Heart right ventricle (tissue), 16 donors: Measurements from ENCODE around the gene TNFAIP2. TPM values are rescaled to one million over a fixed set of nuclear protein-coding genes. Genes with fewer than 3 reads are reported as not detected.

ENCODE experiments used
- ATAC-seq, 8 donors: fragments of 200-7000 bp; cut with Tn5 transposase; one replicate each; pipeline ENCODE4 v1.9.1; 2020; ENCODE audit warnings: mild to moderate bottlenecking in 8 of 8, moderate library complexity in 8 of 8, moderate number of reproducible peaks in 1 of 8
- DNase-seq, 2 donors: peaks; one replicate each; pipeline ENCODE4 v3.0.0-alpha.2; 2020
- H3K27ac ChIP-seq, 10 donors: fragments of 200-600 bp; sonication (generic) in 2 of 10; one replicate each; pipeline versions ENCODE4 v1.5.0 to v1.8.0; 2020 to 2022; ENCODE audit warnings: mild to moderate bottlenecking in 3 of 10
- H3K27me3 ChIP-seq, 7 donors: fragments of 200-600 bp; one replicate each; pipeline ENCODE4 v1.8.0; 2021 to 2022; ENCODE audit warnings: mild to moderate bottlenecking in 2 of 7
- H3K36me3 ChIP-seq, 9 donors: fragments of 200-600 bp; sonication (generic) in 1 of 9; one replicate each; pipeline versions ENCODE4 v1.5.0 to v1.8.0; 2020 to 2022; ENCODE audit warnings: mild to moderate bottlenecking in 2 of 9
- H3K4me1 ChIP-seq, 9 donors: fragments of 200-600 bp; sonication (generic) in 1 of 9; one replicate each; pipeline versions ENCODE4 v1.5.0 to v1.8.0; 2020 to 2022; ENCODE audit warnings: mild to moderate bottlenecking in 4 of 9
- H3K4me3 ChIP-seq, 10 donors: fragments of 200-600 bp; sonication (generic) in 2 of 10; one replicate each; pipeline versions ENCODE4 v1.5.0 to v1.8.0; 2020 to 2022; ENCODE audit warnings: mild to moderate bottlenecking in 7 of 10, moderate library complexity in 2 of 10
- H3K9me3 ChIP-seq, 11 donors: fragments of 200-600 bp in 10 of 11; sonication (generic) in 2 of 11; one replicate each; pipeline versions ENCODE4 v1.5.0 to v1.8.0; 2013 to 2022; ENCODE audit warnings: mild to moderate bottlenecking in 2 of 11, control low read depth in 1 of 11, moderate library complexity in 1 of 11
- CTCF ChIP-seq, 9 donors: fragments of 200-600 bp; sonication (generic) in 2 of 9; IDR thresholded peaks; one replicate each; pipeline versions ENCODE4 v1.5.0 to v1.8.0; 2021 to 2022; ENCODE audit warnings: antibody characterized with exemption in 9 of 9, mild to moderate bottlenecking in 5 of 9, moderate library complexity in 1 of 9
- WGBS, 2 donors: extraction: QIAGEN DNeasy Blood & Tissue Kit; methylation state at CpG; one replicate each; pipeline ENCODE4 v1.1.7; 2013; ENCODE audit warnings: inconsistent platforms in 1 of 2; 5-methylcytosine and 5-hydroxymethylcytosine counted together
- intact Hi-C, 10 donors: fragments of 100-400 bp; cut with DNase I; formaldehyde crosslinking; loops; one replicate each; pipeline versions ENCODE4 v1.11.1 to v1.14.2; 2022
- polyA plus RNA-seq, 2 donors: library from polyadenylated mRNA; stranded (reverse); fragments of 200-250 nt; gene quantifications; one replicate each; pipeline ENCODE4 v1.2.3, GENCODE V29; 2013
- total RNA-seq, 10 donors: library from RNA; stranded (reverse); fragmentation: NEBNext Ultra II Directional in 3 of 10; extraction: Animal tissue kit (Norgen Biotek cat#: 25700) in 3 of 10; gene quantifications; one replicate each; pipeline versions ENCODE4 v1.2.1 to v1.2.4, GENCODE V29; 2021 to 2023
- donor health status: Arrhythmogenic right ventricular cardiomyopathy.
- donor health status: ischemic (EF 13 %, LVEDD 7.1; RV severe dilation, severe dysfunction).
- donor health status: healthy with polysubstance abuse.
- donor health status: DM: no; HTN: yes; CAD: no.
- donor health status: DM: no; HTN: no; CAD: no.
- donor health status: ischemic (EF 25% LVEDD 6.9; RV normal size, moderate dysfunction).
- donor health status: ischemic (EF 25% LVEDD 5.7; RV mildly dilated, moderate dysfunction).
- donor health status: healthy.
- donor health status: DM: yes; HTN: yes; CAD: no.
- donor health status: Ischemic cardiomyopathy.
- donor health status: ischemic (EF 35%, LVEDD 5.7; RV mildly dilated, moderate dysfunction).
- donor health status: nonischemic (EF 11% LVEDD 7.7; RV severe dilation, severe dysfunction).
- donor health status: DM: yes; HTN: yes; CAD: no.
- donor health status: PGD.
- donor health status: ischemic (EF 29% LVEDD 5.4; RV normal size, mild dysfunction).
- donor health status: nonischemic (EF 23%, LVEDD 6.1; RV moderate dilation, normal function).

TNFAIP2 gene
- total and polyA plus RNA-seq, 12 donors = 21.8 to 138 (median 42.0) TPM

- peaks cover 0 to 22% (median 11%) of the 10 kb centered on the region in 9 donors for H3K4me1 ChIP-seq
- no peaks in the 10 kb centered on the region for H3K36me3 ChIP-seq
- no peak overlapping the region for H3K4me3 ChIP-seq
- no peaks in the 10 kb centered on the region for H3K9me3 ChIP-seq
- H3K27me3 ChIP-seq = peaks cover 0 to 41% (median 27%) of the 10 kb centered on the region in 7 donors
- DNase-seq (peak in 1 of 2 donors; percentile 8), ATAC-seq (no peak)
- intact Hi-C loops = loop anchor here in 2 of 10 donors (1.0 to 10.0 kb wide), 3 partner anchors 46 to 395 kb away; no protein-coding TSS in a partner anchor
- 77 to 81% methylated on average over 28 of the region's 28 CpGs for WGBS, 2 donors
- H3K27ac ChIP-seq = no peak overlapping the region
- TF ChIP-seq CTCF (IDR thresholded peaks at IDR 0.05) = no peak
Observed at GRCh38 chr14:103089386-103090335, 33.6 kb upstream of the TNFAIP2 start.

GRCh38 chr14:103090481-103091020 lies 32.7 kb upstream of the TNFAIP2 start:
- peak in 1 of 2 donors; percentile 10 for DNase-seq
- ATAC-seq = no peak
- Histone ChIP-seq H3K27me3 (peaks cover 0 to 32% (median 18%) of the 10 kb centered on the region in 7 donors), H3K36me3 (no peaks in the 10 kb centered on the region), H3K4me1 (peaks cover 0 to 27% (median 12%) of the 10 kb centered on the region in 9 donors), H3K4me3 (no peak overlapping the region), H3K9me3 (peaks cover 0 to 2% (median 0%) of the 10 kb centered on the region in 11 donors), H3K27ac (no peak overlapping the region)
- WGBS, 2 donors = 83 to 84% methylated on average over 12 of the region's 12 CpGs
- no peak for TF ChIP-seq CTCF (IDR thresholded peaks at IDR 0.05)
- intact Hi-C loops = loop anchor here in 2 of 10 donors (1.0 to 10.0 kb wide), 2 partner anchors 47 to 396 kb away; no protein-coding TSS in a partner anchor

DNA sequence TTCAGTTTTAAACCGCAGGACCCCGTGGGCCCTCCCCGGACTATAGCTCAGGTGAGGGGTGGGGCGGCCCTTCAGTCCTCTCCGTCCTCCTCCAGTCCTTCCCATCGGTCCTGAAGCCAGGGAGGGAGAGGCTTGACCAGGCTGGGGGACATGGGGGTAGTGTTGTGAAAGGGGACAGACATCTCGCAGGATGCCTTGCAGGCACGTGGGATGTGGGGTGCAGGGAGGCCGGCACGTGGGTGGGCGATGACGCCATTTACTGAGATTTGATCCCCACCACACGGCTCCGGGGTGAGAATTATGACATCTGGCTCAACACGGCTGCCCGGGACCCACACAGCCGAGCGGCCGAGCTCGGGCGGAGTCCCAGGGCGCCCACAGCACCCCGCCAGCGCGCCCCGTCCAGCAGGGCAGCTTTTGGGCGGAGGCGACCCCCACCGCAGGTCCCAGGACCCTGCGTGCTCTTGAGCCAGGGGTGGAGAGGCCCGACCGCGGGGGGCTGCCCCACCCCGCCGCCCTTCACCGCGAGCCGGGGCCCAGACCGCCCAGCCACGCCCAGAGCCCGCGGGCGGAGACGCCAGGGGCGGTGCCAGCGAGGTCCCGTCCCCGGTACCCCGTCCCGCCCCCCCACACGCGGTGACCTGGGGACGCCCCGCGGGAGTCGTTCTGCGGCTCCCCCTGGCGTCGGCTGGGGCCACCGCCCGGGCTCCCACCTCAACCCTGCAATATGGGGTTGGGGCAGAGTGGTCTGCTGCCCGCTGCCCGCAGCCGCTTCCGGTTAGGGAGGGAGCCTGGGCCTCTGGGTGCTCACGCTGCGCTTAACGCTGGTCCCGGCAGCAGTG lies 32.0 kb upstream of the TNFAIP2 start:
- Histone ChIP-seq H3K27ac (peak overlapping the region in 6 of 10 donors; percentile 9 to 47 (median 31)), H3K4me3 (peak overlapping the region; percentile 21 to 60 (median 54)), H3K36me3 (no peaks in the 10 kb centered on the region), H3K4me1 (peaks cover 0 to 27% (median 12%) of the 10 kb centered on the region in 9 donors), H3K9me3 (peaks cover 0 to 5% (median 0%) of the 10 kb centered on the region in 11 donors), H3K27me3 (peaks cover 0 to 25% (median 11%) of the 10 kb centered on the region in 7 donors)
- peak; percentile 25 to 71 (median 59) for TF ChIP-seq CTCF (IDR thresholded peaks at IDR 0.05)
- ATAC-seq = peak; percentile 53 to 73 (median 62)
- peak in 1 of 2 donors; percentile 71 for DNase-seq
- intact Hi-C loops = loop anchor here in 1 of 10 donors (10.0 kb wide), 1 partner anchor 396 kb away; no protein-coding TSS in a partner anchor
- 6 to 7% methylated on average over 68 to 69 of the region's 69 CpGs for WGBS, 2 donors
